ENCODE results near the gene SPCS1. TPM values are rescaled to one million over a fixed set of nuclear protein-coding genes. Genes with fewer than 3 reads are reported as not detected.
A peak's percentile ranks its signal among the peaks of the same experiment; 100 is the strongest.
"Not testable (repeated sequence)": the region's sequence is repeated elsewhere in the genome, so short reads cannot be mapped to it uniquely, and the experiment has no call there.

The SPCS1 gene
- total RNA-seq, 1 donor from 2014 or later, result 77.1 TPM

DNA sequence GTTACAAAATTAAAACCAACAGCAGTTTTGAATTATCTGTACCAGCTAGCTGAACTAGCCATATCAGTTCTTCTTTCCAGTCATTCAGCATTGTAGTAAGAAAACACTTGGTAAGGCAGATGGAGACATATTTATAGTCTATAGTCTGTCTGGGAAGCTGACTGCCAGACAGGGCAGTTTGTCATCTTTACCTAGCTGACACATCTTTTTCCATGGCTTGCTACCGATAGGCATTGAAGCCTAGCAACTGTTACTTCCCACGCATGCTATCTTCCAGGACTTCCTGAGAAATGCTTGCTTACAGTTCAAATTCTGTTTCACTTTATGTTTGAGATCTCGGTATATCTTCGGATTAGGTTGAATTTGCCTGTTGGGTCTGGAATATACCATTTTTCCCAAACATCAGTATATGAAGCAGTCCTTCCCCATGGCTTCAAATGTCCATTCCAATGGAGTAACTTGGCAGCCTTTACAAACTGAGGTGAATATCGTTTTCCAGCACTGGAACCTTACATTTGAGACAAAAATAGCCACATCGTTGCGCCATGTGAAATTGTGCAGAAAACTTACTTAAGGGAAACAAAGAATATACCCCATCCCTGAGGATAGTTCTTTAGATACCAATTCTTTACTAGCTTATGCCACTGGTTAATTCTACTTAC, 11.2 kb upstream of the SPCS1 start:
- no peak for DNase-seq (ENCODE audit: low read depth)

DNA sequence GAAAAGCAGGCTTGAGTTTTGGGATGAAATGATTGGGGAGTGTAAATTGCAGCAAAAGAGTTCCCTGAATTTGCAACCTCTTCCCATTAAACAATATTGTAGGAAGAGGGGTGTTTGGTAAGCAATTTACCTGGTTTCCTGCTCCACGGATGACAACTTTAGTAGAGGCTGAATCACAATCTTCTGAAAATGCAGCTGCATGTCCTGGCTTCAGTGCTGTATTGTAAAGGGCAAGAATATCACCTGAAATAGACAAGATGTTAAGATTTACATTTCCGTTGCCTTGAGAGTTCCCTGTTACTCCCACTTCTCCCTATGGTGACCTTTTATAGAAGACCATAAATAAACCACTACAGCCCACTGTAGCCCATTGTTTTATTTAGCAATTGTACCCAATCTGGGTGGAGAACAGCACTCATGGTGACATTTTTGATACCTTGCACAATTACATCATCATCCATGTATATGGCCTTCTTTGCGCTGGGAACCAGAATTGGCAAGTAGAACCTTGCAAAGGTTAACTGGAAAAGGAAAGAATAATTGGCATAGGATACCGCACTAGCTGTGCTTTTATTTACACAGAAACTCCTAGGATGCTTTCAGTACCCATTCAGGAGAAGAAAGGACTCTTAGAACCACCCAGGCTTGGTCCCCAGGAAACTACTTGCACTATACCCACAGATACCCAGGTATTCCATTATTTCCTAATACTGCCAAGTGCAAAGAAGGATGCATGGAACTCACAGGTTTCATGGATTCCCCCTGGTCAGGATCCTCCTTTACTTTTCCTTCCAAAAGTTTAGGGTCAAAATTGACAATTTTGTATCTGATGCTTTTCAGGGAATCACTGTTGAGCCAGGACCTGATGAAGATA, 9.9 kb upstream of the SPCS1 start:
- DNase-seq (ENCODE audit: low read depth), result no peak

DNA sequence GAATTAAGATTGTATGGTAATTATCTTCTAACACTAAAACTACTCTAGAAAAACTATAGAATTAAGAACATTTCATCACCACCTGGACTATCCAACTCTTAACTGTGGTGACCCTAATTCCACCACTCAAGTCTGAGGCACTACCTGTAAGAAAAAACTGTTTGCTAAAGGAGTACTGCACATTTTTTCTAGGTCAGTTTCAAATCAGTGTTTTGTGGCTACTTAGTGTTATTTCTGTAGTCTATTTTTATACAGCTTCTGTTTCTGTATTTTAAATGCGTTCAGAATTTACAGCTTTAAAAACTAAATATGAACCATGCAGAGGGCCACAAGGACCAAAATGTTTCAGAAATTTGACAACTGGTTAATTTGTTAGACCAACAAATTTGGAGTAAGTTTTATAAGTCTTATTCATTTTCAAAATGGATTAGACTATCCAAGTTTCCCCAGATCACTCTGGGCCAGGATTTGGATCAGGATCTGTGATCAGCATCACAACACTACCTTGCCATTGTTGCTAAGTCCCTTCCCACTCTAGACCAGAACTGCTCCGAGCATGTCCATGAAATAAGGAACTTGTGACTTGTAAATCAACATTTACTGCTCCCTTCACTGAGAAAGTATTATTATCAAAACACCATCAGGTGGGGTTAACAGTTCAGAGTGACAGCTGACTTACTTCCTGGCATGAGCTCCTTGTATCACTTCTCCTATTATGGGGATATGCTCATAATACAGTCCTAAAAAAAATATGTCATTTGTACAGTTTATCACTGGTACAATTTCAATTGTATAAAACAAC, 8.9 kb upstream of the SPCS1 start:
- no peak for DNase-seq (ENCODE audit: low read depth)

- DNase-seq (ENCODE audit: low read depth), result no peak
These were observed 8.3 kb upstream of the SPCS1 start for GRCh38 chr3:52697632-52697965.

- DNase-seq (ENCODE audit: low read depth), result no peak
These were observed 2.6 kb upstream of the SPCS1 start for GRCh38 chr3:52703341-52703740.

DNA sequence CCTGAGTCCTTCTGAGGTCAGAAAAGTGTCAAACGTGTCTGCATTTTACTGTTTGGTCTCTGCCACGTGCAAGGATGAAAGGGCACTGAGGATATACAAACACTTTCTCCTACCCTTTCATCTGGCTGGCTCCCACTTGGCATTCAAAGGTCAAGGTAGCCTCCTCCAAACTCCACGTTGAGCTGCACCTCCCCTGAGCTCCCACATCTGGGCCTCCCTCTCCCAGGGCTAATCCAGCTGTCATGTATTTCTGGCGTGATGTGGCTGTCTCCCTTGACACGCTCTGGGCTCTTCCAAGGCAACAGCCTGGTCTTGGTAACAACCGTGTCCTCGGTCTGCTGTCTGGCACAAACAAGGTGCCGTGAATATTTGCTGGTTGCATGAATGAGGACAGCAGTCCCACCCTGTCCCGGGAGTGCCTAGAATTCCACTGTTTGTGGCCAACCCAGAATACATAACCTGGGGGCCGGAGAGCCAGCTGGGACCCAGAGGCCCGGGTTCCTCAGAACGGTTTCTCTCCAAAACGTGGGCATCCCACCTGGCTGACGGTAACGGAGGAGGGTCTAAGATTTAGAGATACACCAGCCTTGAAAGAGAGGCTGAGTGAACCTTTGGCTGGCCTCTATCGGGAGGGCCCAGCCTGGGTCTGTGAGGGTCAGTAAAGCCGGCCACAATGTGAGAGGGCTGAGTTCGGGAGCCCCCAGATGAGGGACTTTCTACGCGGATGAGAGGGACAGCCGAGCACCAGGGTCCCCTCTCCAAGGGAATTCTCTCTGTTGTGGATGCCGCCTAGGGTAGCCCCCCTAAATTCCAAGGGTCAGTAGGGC, 1.1 kb upstream of the SPCS1 start:
- peak; percentile 46 for DNase-seq (ENCODE audit: low read depth)

GRCh38 chr3:52705438-52705687, 543 bp upstream of the SPCS1 start:
- DNase-seq (ENCODE audit: low read depth), result no peak

- no peak for DNase-seq (ENCODE audit: low read depth)
These were observed 1.7 kb downstream of the SPCS1 start for GRCh38 chr3:52707585-52707984.

GRCh38 chr3:52710512-52710911, 4.6 kb downstream of the SPCS1 start:
- DNase-seq (ENCODE audit: low read depth), result no peak

GRCh38 chr3:52712291-52713212, 6.6 kb downstream of the SPCS1 start:
- no peak for DNase-seq (ENCODE audit: low read depth)

DNA sequence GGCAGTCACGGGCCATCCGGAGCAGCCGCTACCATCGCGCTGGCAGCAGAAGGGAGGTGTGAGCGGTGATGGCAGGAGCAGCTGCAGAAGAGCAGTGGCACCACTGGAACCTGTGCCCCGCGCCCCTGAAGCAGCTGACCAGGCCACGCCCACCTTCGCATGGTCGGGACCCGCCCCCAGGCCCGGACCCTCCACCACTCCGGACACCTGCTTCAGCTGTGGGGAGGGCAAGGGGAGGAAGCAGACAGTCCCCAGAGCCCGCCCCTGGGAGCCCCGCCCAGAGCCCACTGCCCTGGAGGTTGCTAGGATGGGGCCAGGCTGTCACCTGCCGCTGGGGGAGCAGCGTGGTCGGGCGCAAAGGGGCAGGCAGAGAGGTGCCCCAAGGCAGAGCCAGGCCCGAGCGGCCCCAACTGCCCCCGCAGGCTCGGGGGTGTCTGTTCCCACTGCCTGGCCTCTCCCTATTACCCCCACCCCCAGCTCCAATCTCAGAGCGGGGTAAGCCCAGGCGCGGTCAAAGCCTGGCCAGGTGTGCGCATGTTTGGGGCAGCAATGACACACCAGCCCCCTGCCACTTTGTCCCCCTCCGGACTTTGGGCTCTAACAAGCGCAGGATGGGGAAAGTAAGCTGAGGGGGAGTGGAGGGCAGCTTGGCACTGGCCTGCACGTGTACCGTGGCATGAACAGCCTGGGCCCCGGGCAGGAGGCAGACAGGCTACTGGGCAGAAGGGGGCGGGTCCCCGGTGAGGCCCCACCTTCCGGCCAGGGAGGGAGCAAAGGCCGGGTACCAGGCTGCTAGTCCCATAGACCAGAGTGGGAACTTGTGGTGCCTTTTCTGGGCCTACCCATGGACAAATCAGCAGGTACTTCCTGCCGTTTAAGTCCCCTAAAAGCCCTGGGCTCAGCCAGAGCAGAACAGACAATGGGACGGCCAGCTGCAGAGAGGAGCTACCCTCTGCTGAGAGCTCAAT, 8.7 kb downstream of the SPCS1 start:
- no peak for DNase-seq (ENCODE audit: low read depth)

GRCh38 chr3:52715714-52716305, 9.9 kb downstream of the SPCS1 start:
- no peak for DNase-seq (ENCODE audit: low read depth)

DNA sequence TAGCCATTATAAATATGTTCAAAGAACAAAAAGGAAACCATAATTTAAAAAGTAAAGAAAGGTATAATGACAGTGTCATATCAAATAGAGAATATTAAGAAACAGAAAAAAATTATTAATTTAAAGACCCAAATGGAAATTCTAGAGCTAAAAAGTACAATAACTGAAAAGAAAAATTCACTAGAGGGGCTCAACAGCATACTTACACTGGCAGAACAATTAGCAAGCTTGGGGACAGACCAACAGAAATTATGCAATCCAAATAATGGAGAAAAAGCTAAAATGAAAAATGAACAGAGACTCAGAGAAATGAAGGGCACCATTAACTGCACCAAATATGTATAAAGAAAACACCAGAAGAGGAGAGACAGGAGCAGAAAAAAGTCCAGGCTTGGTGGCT, 13.7 kb downstream of the SPCS1 start:
- DNase-seq (ENCODE audit: low read depth), result no peak

DNA sequence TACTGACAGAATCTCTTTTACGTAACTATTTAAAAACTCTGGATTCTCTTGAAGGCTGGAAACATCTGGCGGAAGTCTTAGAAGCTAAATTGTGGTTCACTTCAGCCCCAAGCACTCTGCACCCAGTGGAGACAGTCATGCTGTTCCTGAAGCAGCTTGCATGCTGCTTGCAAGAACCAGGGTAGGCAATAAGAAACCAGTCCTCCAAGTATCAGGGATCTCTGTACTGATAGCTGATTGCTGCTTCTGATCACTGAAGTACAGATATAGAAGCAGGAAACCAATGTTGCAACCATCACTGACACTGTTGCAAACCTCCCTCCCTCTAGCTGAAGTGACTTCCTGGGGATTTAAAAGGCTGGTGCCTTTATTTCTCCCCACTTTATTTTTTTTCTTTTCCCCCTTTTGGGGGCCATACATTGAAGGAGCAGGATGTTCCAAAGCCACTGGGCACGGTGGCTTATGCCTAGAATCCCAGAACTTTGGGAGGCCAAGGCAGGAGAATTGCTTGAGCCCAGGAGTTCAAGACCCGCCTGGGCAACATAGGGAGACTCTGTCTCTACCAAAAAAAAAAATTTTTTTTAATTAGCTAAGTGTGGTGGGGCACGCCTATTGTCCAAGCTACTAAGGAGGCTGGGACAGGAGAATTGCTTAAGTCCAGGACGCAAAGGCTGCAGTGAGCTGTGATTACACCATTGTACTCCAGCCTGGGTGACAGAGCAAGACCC, 15.3 kb downstream of the SPCS1 start:
- DNase-seq (ENCODE audit: low read depth), result no peak

DNA sequence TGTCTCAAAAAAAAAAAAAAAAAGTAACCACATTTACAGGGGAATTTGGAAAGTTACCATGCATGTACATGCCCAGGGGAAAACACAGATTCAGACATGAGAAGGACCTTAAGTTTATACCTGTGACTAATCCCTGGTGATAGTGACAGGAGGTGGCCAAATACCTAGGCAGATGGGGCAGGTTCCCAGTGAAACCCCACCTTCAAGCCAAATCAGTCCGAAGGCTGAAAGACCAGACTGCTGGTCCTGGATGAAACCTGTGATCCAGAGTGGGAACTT, 15.8 kb downstream of the SPCS1 start:
- DNase-seq (ENCODE audit: low read depth), result no peak

- peak; percentile 11 for DNase-seq (ENCODE audit: low read depth)
These were observed 16.6 kb downstream of the SPCS1 start for GRCh38 chr3:52722491-52722890.

GRCh38 chr3:52723935-52724334, 18.0 kb downstream of the SPCS1 start:
- DNase-seq (ENCODE audit: low read depth), result no peak

DNA sequence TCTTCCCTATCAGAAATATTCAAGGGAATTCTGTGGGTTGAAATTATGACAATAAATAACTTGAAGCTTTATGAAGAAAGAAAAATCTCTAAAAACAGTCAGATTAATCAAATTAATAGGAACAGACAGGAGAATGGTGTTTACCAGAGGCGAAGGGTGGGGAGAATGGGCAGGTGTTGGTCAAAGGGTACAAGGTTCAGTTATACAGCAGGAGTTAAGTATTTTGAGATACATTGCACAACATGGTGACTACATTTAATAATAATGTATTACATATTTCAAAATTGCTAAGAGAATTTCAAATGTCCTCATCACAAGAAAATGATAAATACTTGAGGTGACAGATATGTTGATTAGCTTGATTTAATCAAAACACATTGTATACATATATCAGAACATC, 18.6 kb downstream of the SPCS1 start:
- DNase-seq (ENCODE audit: low read depth), result no peak

GRCh38 chr3:52728753-52729152, 22.8 kb downstream of the SPCS1 start:
- not testable (repeated sequence) for DNase-seq (ENCODE audit: low read depth)

All from renal cortical epithelial cell (primary cell).